Epithelial cell of prostate (primary cell): ENCODE measurements around the gene PDE6A.
"Not testable (repeated sequence)": the region's sequence is repeated elsewhere in the genome, so short reads cannot be mapped to it uniquely, and the experiment has no call there.

Experiments
- DNase-seq: peaks from one replicate; pipeline ENCODE4 v3.0.0-alpha.2; 2011; ENCODE audit warnings: low read depth, low spot score
- H3K27ac ChIP-seq: fragments of 450-650 bp; 2 replicates; pipeline ENCODE4 v1.5.1; 2017; ENCODE audit warnings: mild to moderate bottlenecking

Gene PDE6A

GRCh38 chr5:149953436-149954121 is 9.0 kb upstream of the PDE6A start:
- H3K27ac ChIP-seq, result no peak overlapping the region
- no peak for DNase-seq

DNA sequence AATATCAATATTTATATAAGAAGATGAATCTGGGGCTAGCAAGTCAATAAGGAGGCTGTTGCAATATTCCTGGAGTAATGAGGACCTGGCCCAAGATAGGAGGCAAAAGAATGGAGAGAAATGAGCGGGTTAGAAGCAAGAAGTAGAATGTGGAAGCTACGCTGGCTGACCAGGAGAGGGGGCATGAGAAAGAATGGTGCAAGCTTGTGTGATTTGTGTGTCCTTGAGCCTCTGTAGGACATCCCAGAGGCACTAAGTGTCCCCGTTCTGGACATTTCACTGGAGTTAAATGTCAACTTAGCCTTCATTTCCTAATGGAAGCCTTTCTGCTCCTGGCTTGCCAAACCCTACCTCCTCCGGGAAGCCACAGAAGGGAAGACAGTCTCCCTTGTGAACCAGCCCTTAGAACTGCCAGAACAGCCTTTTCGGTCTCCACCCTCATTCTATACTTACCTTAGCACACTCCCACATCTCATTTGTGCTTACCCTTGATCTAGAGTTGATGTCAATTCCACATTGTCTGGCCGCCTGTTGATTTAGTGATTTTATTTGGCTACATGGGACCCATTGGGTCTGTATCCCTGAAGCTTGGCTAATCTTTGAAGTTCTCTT is 6.7 kb upstream of the PDE6A start:
- no peak for DNase-seq
- no peak overlapping the region for H3K27ac ChIP-seq

DNA sequence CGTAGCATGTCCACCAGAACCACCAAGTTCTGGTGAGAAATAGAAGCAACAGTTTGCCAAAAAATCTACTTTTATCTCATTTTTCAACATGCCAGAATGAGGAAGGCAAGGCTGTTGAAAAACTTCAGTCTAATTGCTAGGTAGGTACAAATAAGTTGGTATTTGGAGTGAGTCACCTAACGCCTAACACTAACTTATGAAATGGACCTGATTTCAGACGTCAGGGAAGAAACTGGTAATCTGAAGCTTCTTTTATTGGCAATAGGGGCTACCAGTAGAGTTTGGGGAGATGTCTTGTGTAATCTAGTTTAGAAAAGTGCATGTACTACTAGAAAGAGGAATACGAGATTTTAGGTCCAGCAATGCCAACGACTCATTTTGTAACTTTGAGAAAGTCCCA is 4.4 kb upstream of the PDE6A start:
- no peak overlapping the region for H3K27ac ChIP-seq
- no peak for DNase-seq

GRCh38 chr5:149946118-149946517 is 1.5 kb upstream of the PDE6A start:
- no peak overlapping the region for H3K27ac ChIP-seq
- DNase-seq, result no peak

GRCh38 chr5:149943177-149943949 is 1.2 kb downstream of the PDE6A start:
- peak overlapping the region; percentile 60 for H3K27ac ChIP-seq
- not testable (repeated sequence) for DNase-seq

DNA sequence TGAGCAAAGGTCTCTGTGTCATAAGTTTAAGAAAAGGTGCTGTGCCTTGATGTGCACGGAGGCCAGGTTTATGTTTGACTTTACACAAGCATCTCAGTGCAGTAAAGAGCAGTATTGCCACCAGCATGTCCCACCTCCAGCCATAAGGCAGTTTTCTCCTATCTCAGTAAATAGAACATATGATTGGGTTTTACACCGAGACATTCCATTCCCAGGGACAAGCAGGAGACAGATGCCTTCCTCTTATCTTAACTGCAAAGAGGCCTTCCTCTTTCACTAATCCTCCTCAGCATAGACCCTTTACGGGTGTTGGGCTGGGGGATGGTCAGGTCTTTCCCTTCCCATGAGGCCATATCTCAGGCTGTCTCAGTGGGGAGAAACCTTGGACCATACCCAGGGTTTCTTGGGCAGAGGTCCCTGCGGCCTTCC is 1.8 kb downstream of the PDE6A start:
- peak overlapping the region; percentile 60 for H3K27ac ChIP-seq
- DNase-seq, result not testable (repeated sequence)

- DNase-seq, result no peak
- peak overlapping the region; percentile 60 for H3K27ac ChIP-seq
Measured at GRCh38 chr5:149942199-149942598, 2.4 kb downstream of the PDE6A start.

GRCh38 chr5:149941795-149942194 is 2.8 kb downstream of the PDE6A start:
- no peak overlapping the region for H3K27ac ChIP-seq
- no peak for DNase-seq

DNA sequence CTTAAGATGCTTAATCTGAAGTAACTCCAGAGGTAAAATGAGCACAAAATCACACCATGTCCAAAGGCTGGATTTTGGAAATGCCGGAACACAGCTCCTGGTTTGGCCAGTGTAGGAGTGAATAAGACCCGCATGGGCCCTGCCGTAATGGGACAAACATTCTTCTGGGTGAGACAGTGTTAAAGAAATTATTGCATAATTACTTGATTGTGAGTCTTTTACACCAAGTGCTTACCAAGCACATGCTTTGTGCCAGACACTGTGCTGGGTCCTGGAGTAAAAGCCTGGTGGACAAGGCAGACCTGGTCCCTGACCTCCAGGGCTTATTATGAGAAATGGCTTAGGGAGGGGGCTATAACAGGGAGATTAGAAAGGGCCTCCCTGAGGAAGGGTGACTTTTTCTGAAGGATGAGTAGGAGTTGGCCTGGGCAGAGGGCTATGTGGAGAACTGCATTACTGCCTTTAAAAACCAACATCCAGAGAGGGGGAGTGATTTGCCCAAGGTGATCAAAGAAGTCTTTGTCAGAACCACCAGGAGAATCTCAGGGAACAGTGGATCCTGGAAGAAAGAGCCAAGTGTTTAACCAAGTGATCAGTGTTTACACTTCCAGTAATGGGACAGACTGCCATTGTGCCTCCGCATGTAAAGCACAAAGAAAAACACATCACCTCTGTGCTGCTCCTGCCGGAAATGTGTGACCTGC is 3.5 kb downstream of the PDE6A start:
- DNase-seq, result no peak
- H3K27ac ChIP-seq, result no peak overlapping the region

GRCh38 chr5:149940077-149940574 is 4.5 kb downstream of the PDE6A start:
- H3K27ac ChIP-seq, result peak overlapping the region; percentile 92
- no peak for DNase-seq

DNA sequence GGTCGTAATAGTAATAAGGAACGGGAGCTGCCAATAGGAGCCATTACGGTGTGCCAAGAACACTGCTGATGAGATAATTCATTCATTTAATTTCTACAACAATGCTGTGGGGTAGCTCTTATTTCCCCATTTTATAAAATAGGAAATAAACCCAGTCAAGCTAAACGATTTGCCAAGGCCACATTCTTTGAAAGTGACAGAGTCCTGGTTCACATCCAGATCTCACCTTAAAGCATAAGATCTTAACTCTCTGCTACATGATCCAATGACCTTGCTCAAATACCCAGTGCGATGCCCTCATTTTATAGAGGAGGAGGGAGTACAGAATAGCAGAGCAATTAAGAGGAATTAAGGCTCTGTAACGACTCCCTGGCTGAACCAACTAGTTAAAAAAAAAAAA is 5.0 kb downstream of the PDE6A start:
- peak overlapping the region; percentile 92 for H3K27ac ChIP-seq
- DNase-seq, result no peak

DNA sequence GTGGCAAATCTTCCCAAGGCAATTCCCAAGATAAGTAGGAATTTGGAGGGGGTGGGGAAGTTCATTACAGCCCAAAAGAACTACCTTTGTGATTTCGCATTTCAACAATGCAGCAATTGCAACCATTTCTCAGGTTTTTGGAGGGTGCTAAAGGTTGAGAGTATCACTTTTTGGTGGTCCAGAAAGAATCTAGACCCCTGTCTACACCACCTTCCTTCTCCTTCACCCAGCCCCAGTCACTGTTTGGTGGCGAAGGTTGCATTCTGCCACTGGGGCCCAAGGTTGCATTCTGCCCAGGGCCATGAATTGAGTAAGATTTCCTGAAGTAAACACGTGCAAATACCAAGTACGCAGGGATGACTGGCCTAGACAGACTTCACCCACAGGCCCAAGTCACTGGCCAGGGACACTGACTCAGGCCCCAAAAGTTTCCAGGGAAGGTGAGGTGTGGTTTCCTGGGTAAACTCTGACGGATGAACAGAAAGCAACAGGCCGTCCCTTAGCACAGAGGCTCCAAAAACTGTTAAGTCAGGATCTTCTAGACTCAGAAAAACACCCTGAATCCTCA is 5.7 kb downstream of the PDE6A start:
- DNase-seq, result peak; percentile 86
- H3K27ac ChIP-seq, result peak overlapping the region; percentile 92

DNA sequence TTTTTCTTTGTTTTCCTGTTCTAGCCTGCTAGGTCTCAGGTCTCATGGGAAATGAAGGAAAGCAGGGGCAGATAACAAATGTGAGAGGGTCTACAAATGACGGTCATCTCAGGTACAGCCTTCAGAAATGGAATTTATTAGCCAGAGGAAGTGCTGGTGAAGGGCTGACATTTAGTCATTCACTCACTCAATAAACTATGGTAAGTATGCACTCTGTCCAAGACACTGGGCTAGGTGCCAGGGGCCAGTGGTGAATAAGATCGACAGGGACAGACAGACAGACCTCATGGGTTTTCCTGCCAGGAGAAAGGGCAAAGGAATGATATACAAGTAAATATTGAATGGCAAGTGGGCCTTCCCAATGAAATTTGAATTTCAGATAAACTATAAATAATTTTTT is 6.3 kb downstream of the PDE6A start:
- H3K27ac ChIP-seq, result peak overlapping the region; percentile 92
- DNase-seq, result peak; percentile 40

DNA sequence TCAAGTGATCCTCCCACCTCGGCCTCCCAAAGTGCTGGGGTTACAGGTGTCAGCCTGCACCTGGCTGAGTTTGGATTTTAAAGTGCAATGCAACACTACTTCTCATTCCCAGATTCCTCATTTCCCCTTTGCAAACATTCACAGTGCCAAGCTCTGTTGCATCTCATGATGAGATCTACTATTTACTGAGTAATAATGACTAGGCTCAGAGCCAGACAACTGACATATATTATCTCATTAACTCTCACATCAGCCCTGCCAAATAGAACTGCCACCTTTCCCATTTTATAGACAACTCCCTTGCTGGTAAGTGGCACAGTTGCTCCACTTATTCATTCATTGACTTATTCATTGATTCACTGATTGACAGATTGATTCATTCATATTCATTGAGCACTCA is 7.0 kb downstream of the PDE6A start:
- peak overlapping the region; percentile 92 for H3K27ac ChIP-seq
- DNase-seq, result no peak

DNA sequence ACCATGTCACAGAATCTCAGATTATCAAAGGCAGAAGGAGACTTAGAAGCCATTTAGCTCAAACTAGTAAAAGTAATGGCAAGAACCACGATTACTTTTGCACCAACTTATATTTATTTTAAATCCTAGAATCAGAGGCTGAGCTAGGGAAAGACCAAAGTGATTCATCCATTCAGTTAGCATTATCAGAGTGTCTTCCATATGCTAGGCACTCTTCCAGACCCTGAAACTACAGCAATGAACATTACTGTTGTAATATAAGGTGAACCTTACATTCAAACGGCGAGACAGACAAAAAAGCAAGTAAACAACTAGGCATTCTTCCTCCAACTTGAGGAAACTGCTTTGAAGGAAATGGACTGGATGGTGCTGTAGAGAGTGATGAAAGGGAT is 7.9 kb downstream of the PDE6A start:
- DNase-seq, result no peak
- H3K27ac ChIP-seq, result peak overlapping the region; percentile 92

- H3K27ac ChIP-seq, result peak overlapping the region; percentile 53
- no peak for DNase-seq
Measured at GRCh38 chr5:149936044-149936699, 8.4 kb downstream of the PDE6A start.

DNA sequence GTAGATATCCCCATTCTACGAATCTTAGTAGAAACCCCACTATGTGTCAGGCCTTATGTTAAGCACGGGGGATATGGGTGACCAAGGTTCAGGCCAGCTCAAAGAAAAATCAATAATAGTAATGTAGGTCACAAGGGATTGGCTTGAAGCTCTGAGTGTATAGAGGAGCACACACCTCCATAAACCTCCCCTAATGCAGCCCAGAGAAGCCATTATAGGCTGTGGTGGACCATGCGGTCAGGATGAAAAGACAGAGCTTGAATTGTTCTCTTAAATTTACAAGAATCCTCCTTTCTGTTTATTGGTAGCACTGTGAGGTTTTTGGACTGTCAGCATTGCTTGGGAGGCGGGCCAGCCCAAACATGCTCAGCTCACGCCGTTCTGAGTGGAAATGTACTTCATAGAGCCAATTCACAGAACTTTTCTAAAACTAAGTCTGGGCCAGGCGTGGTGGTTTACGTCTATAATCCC is 9.1 kb downstream of the PDE6A start:
- DNase-seq, result no peak
- peak overlapping the region; percentile 53 for H3K27ac ChIP-seq

- H3K27ac ChIP-seq, result no peak overlapping the region
- DNase-seq, result no peak
Measured at GRCh38 chr5:149932445-149933350, 11.9 kb downstream of the PDE6A start.
